ENCODE data around the gene GNAZ. TPM values are rescaled to one million over a fixed set of nuclear protein-coding genes. Genes with fewer than 3 reads are reported as not detected.

The GNAZ gene
- total RNA-seq, 1 experiment from 2014 or later = 5.0 TPM

GRCh38 chr22:23099531-23099804 lies 29.1 kb downstream of the GNAZ start:
- H3K4ac ChIP-seq (ENCODE audit: low read depth, low read length) = no peak overlapping the region
- no peak overlapping the region for H2AK5ac ChIP-seq (ENCODE audit: insufficient read length, low read length)
- no peak overlapping the region for H3T11ph ChIP-seq (ENCODE audit: low read length)
- no peaks in the 10 kb centered on the region for H3K23me2 ChIP-seq (ENCODE audit: insufficient read length, low read depth, low read length, poor library complexity, severe bottlenecking)
- no peaks in the 10 kb centered on the region for H3K4me1 ChIP-seq (ENCODE audit: insufficient read depth, low read length)
- Mint-ChIP-seq H3K4me3 (no peak overlapping the region), H3K9me3 (no peaks in the 10 kb centered on the region), H3K27me3 (ENCODE audit: low read depth) (peaks cover 10% of the 10 kb centered on the region), H3K36me3 (ENCODE audit: insufficient read depth in 1 of 3, low read depth in 3 of 3) (peaks cover 0 to 13% (median 4%) of the 10 kb centered on the region in 3 experiments; a peak in 3 of 7 replicates), H3K27ac (no peak overlapping the region), H3K4me1 (peaks cover 0 to 9% of the 10 kb centered on the region in 2 experiments; a peak in 2 of 4 replicates)
- H3K27me3 ChIP-seq (ENCODE audit: insufficient read depth, low read length) = no peaks in the 10 kb centered on the region
- no peak overlapping the region for H3K56ac ChIP-seq (ENCODE audit: insufficient read length, low read depth, low read length)
- H3K79me1 ChIP-seq (ENCODE audit: insufficient read depth, low read depth, low read length, poor library complexity, severe bottlenecking) = no peaks in the 10 kb centered on the region
- H2BK120ac ChIP-seq (ENCODE audit: low read depth, low read length, poor library complexity, severe bottlenecking) = no peak overlapping the region
- no peaks in the 10 kb centered on the region for H3K79me2 ChIP-seq (ENCODE audit: insufficient read depth, low read length)
- no peaks in the 10 kb centered on the region for H3K9me3 ChIP-seq (ENCODE audit: control insufficient read depth, low read depth, low read length)
- no peak overlapping the region for H4K91ac ChIP-seq (ENCODE audit: insufficient read length, low read depth, low read length)
- H2BK5ac ChIP-seq (ENCODE audit: insufficient read length, low read length) = no peak overlapping the region
- no peak overlapping the region for H3K27ac ChIP-seq (ENCODE audit: insufficient read length, low read depth, low read length)
- no peak overlapping the region for H3K4me2 ChIP-seq (ENCODE audit: insufficient read depth, insufficient read length, low read length)
- H2BK20ac ChIP-seq (ENCODE audit: low read depth, low read length, poor library complexity, severe bottlenecking) = no peak overlapping the region
- no peak overlapping the region for H3K14ac ChIP-seq (ENCODE audit: insufficient read depth, low read length)
- no peak overlapping the region for H4K8ac ChIP-seq (replicated peaks; ENCODE audit: insufficient read length, low read depth, low read length)
- TF ChIP-seq, protein P1, sequence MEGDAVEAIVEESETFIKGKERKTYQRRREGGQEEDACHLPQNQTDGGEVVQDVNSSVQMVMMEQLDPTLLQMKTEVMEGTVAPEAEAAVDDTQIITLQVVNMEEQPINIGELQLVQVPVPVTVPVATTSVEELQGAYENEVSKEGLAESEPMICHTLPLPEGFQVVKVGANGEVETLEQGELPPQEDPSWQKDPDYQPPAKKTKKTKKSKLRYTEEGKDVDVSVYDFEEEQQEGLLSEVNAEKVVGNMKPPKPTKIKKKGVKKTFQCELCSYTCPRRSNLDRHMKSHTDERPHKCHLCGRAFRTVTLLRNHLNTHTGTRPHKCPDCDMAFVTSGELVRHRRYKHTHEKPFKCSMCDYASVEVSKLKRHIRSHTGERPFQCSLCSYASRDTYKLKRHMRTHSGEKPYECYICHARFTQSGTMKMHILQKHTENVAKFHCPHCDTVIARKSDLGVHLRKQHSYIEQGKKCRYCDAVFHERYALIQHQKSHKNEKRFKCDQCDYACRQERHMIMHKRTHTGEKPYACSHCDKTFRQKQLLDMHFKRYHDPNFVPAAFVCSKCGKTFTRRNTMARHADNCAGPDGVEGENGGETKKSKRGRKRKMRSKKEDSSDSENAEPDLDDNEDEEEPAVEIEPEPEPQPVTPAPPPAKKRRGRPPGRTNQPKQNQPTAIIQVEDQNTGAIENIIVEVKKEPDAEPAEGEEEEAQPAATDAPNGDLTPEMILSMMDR (conservative IDR thresholded peaks at IDR 0.05) = no peak
- H3K23ac ChIP-seq (ENCODE audit: insufficient read length, low read depth, low read length) = no peak overlapping the region
- H3K18ac ChIP-seq (ENCODE audit: insufficient read length, low read depth, low read length) = no peak overlapping the region
- H2AFZ ChIP-seq (ENCODE audit: low read length) = no peak overlapping the region
- DNase-seq = no peak
- no peak overlapping the region for H2BK12ac ChIP-seq (ENCODE audit: insufficient read length, low read depth, low read length)
- WGBS (ENCODE audit: extremely low coverage, insufficient read length, low lambda C conversion rate) = no CpG with 5 or more reads among the region's 6 CpGs
- no peaks in the 10 kb centered on the region for H4K20me1 ChIP-seq (ENCODE audit: control insufficient read depth, insufficient read depth, insufficient read length)
- H4K5ac ChIP-seq (ENCODE audit: insufficient read length, low read depth, low read length) = no peak overlapping the region
- H3K9ac ChIP-seq (ENCODE audit: extremely low read depth, insufficient read length, low read length) = no peak overlapping the region
- H2BK15ac ChIP-seq (ENCODE audit: low read depth, low read length) = no peak overlapping the region
